Transverse colon (tissue), 4 donors: ENCODE data around the gene LIN37. TPM values are rescaled to one million over a fixed set of nuclear protein-coding genes. Genes with fewer than 3 reads are reported as not detected.

Source experiments
- DNase-seq: peaks from one replicate; pipeline ENCODE4 v3.0.0-alpha.2; 2019
- H3K27ac ChIP-seq, 4 donors: fragments of 200-600 bp; sonication (generic); 2 replicates each; pipeline ENCODE4 v1.5.1; 2016 to 2018; ENCODE audit warnings: inconsistent platforms in 4 of 4
- H3K27me3 ChIP-seq: fragments of 200-600 bp; sonication (generic); 2 replicates; pipeline ENCODE4 v1.5.1; 2017; ENCODE audit warnings: inconsistent platforms
- H3K36me3 ChIP-seq, 4 donors: fragments of 200-600 bp; sonication (generic); 2 replicates each; pipeline ENCODE4 v1.5.1; 2017 to 2019; ENCODE audit warnings: inconsistent platforms in 4 of 4
- H3K4me1 ChIP-seq, 4 donors: fragments of 200-600 bp; sonication (generic); 2 replicates each; pipeline ENCODE4 v1.5.1; 2017 to 2020; ENCODE audit warnings: inconsistent platforms in 4 of 4
- H3K4me3 ChIP-seq, 4 donors: fragments of 200-600 bp; sonication (generic); 1 replicate in 1 of 4; 2 replicates in 3 of 4; pipeline versions ENCODE4 v1.5.1 to v1.6.1; 2017 to 2019; ENCODE audit warnings: inconsistent platforms in 4 of 4
- H3K9me3 ChIP-seq, 2 donors: fragments of 200-600 bp; sonication (generic); 2 replicates each; pipeline ENCODE4 v1.5.1; 2017 to 2019; ENCODE audit warnings: inconsistent platforms in 2 of 2
- CTCF ChIP-seq, 5 experiments: fragments of 200-600 bp in 3 of 5; fragments of 450-650 bp in 2 of 5; sonication (generic) in 3 of 5; IDR thresholded peaks; 1 replicate in 2 of 5; 2 replicates in 3 of 5; pipeline ENCODE4 v1.5.1; 2016 to 2017; ENCODE audit warnings: antibody characterized with exemption in 5 of 5, inconsistent platforms in 3 of 5, mild to moderate bottlenecking in 2 of 5, moderate library complexity in 1 of 5
- EP300 ChIP-seq: sonication (generic); formaldehyde crosslinking; IDR thresholded peaks from one replicate; pipeline ENCODE4 v1.6.1; 2017; ENCODE audit warnings: antibody characterized with exemption, low read depth
- POLR2A ChIP-seq: fragments of 450-650 bp; IDR thresholded peaks from one replicate; pipeline ENCODE4 v1.6.1; 2016; ENCODE audit warnings: antibody characterized with exemption, mild to moderate bottlenecking, moderate library complexity
- POLR2AphosphoS5 ChIP-seq, 3 donors: sonication (generic); formaldehyde crosslinking; IDR thresholded peaks; one replicate each; pipeline ENCODE4 v1.6.1; 2016; ENCODE audit warnings: antibody characterized with exemption in 3 of 3
- WGBS, 2 donors: methylation state at CpG; one replicate each; pipeline ENCODE4 v1.1.5; 2018; ENCODE audit warnings: low coverage in 1 of 2; 5-methylcytosine and 5-hydroxymethylcytosine counted together
- in situ Hi-C, 4 donors: fragments of 200-750 bp; cut with MboI; loops; one replicate each; pipeline versions ENCODE4 v1.15.0 to v1.15.1; 2017; ENCODE audit warnings: low sequenced_read_pairs in 3 of 4, low pct_ligation_motif_present in 1 of 4, low pct_unique_long_range_greater_than_20kb in 1 of 4
- intact Hi-C: fragments of 100-400 bp; cut with DNase I; formaldehyde crosslinking; loops from one replicate; pipeline ENCODE4 v1.15.1; 2023; ENCODE audit warnings: low total_unique reads
- total RNA-seq, 4 donors: library from RNA; depleted of rRNA; stranded (reverse); fragments of >200 nt; gene quantifications; one replicate each; pipeline ENCODE4 v1.1.0, GENCODE V29; 2016

Gene LIN37
- total RNA-seq, 4 donors from 2014 or later = 10.5 to 41.1 (median 15.8) TPM

GRCh38 chr19:35729763-35730162 is 18.6 kb upstream of the LIN37 start:
- Histone ChIP-seq H3K27ac (no peak overlapping the region), H3K27me3 (no peaks in the 10 kb centered on the region), H3K4me1 (no peaks in the 10 kb centered on the region), H3K9me3 (no peaks in the 10 kb centered on the region), H3K36me3 (peaks cover 0 to 73% (median 35%) of the 10 kb centered on the region in 4 donors), H3K4me3 (no peak overlapping the region)
- TF ChIP-seq EP300 = no peak
- TF ChIP-seq POLR2AphosphoS5 (IDR thresholded peaks at IDR 0.05) = no peak
- TF ChIP-seq CTCF (IDR thresholded peaks at IDR 0.05) = no peak
- TF ChIP-seq POLR2A = no peak
- WGBS, 2 donors = 43 to 91% methylated on average over 1 to 11 of the region's 11 CpGs
- no peak for DNase-seq
- in situ Hi-C loops (no loop called here), intact Hi-C loops (no loop called here)

DNA sequence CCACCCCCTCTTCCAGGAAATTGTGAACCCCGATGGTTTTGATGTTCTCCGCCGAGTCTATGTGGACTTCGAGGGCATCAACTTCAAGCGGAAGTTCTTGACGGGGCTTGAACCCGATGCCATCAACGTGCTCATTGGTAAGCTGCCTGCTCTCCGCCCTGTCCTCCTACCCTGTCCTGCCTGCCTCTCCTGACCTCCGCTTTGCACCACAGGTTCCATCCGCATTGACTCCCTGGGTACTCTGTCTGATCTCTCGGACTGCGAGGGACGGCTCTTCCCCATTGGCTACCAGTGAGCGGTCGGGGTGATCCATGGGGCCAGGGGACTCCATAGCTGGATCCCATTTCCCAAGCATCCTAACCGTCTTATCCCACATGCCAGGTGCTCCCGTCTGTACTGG is 18.1 kb upstream of the LIN37 start:
- no peak for DNase-seq
- H3K27me3 ChIP-seq = no peaks in the 10 kb centered on the region
- in situ Hi-C loops = no loop called here
- WGBS, 2 donors = 90 to 98% methylated on average over 5 to 18 of the region's 18 CpGs
- intact Hi-C loops = no loop called here
- peaks cover 0 to 68% (median 33%) of the 10 kb centered on the region in 4 donors for H3K36me3 ChIP-seq
- H3K4me3 ChIP-seq = no peak overlapping the region
- no peaks in the 10 kb centered on the region for H3K9me3 ChIP-seq
- H3K27ac ChIP-seq = no peak overlapping the region
- H3K4me1 ChIP-seq = no peaks in the 10 kb centered on the region
- TF ChIP-seq CTCF (IDR thresholded peaks at IDR 0.05) (no peak), EP300 (no peak), POLR2A (no peak), POLR2AphosphoS5 (IDR thresholded peaks at IDR 0.05) (no peak)

- H3K4me3 ChIP-seq = no peak overlapping the region
- TF ChIP-seq POLR2A (no peak), CTCF (IDR thresholded peaks at IDR 0.05) (no peak), EP300 (no peak), POLR2AphosphoS5 (IDR thresholded peaks at IDR 0.05) (no peak)
- H3K27me3 ChIP-seq = no peaks in the 10 kb centered on the region
- H3K36me3 ChIP-seq = peaks cover 0 to 57% (median 27%) of the 10 kb centered on the region in 4 donors
- H3K4me1 ChIP-seq = no peaks in the 10 kb centered on the region
- H3K27ac ChIP-seq = no peak overlapping the region
- WGBS, 2 donors = 36 to 83% methylated on average over 2 to 9 of the region's 9 CpGs
- intact Hi-C loops = no loop called here
- no peak for DNase-seq
- in situ Hi-C loops = no loop called here
- no peaks in the 10 kb centered on the region for H3K9me3 ChIP-seq
Observed at GRCh38 chr19:35731353-35731752, 17.0 kb upstream of the LIN37 start.

DNA sequence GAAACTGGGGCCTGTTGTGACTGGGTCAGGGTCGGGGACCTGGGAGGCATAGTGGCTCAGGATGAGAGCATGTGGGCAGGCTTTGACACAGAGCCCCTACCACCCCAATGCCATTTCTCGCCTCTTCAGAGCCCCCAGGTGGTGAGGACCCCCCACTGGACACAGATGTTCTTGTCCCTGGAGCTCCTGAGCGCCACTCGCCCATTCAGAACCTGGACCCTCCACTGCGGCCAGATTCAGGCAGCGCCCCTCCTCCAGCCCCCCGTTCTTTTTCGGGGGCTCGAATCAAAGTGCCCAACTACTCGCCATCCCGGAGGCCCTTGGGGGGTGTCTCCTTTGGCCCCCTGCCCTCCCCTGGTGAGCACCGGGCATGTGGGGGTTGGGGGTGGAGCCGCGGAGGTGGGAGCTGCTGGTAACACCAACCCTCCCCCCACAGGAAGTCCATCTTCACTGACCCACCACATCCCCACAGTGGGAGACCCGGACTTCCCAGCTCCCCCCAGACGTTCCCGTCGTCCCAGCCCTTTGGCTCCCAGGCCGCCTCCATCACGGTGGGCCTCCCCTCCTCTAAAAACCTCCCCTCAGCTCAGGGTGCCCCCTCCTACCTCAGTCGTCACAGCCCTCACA is 16.5 kb upstream of the LIN37 start:
- WGBS, 2 donors = 85 to 88% methylated on average over 7 to 21 of the region's 21 CpGs
- intact Hi-C loops = no loop called here
- no peak for TF ChIP-seq POLR2A
- TF ChIP-seq POLR2AphosphoS5 (IDR thresholded peaks at IDR 0.05) = no peak
- TF ChIP-seq EP300 = no peak
- no peak for TF ChIP-seq CTCF (IDR thresholded peaks at IDR 0.05)
- Histone ChIP-seq H3K9me3 (no peaks in the 10 kb centered on the region), H3K36me3 (peaks cover 0 to 56% (median 26%) of the 10 kb centered on the region in 4 donors), H3K4me1 (no peaks in the 10 kb centered on the region), H3K4me3 (no peak overlapping the region), H3K27me3 (no peaks in the 10 kb centered on the region), H3K27ac (no peak overlapping the region)
- no peak for DNase-seq
- in situ Hi-C loops = no loop called here
